NCI-H2029 treated with DMSO at 0.1 percent for 48 hours (cell line): ENCODE results near the gene GPR155.

Experiments
- DNase-seq: peaks from one replicate; lab custom pipeline; 2025; lab: John Stamatoyannopoulos, UW

GPR155 gene, protein sequence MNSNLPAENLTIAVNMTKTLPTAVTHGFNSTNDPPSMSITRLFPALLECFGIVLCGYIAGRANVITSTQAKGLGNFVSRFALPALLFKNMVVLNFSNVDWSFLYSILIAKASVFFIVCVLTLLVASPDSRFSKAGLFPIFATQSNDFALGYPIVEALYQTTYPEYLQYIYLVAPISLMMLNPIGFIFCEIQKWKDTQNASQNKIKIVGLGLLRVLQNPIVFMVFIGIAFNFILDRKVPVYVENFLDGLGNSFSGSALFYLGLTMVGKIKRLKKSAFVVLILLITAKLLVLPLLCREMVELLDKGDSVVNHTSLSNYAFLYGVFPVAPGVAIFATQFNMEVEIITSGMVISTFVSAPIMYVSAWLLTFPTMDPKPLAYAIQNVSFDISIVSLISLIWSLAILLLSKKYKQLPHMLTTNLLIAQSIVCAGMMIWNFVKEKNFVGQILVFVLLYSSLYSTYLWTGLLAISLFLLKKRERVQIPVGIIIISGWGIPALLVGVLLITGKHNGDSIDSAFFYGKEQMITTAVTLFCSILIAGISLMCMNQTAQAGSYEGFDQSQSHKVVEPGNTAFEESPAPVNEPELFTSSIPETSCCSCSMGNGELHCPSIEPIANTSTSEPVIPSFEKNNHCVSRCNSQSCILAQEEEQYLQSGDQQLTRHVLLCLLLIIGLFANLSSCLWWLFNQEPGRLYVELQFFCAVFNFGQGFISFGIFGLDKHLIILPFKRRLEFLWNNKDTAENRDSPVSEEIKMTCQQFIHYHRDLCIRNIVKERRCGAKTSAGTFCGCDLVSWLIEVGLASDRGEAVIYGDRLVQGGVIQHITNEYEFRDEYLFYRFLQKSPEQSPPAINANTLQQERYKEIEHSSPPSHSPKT

GRCh38 chr2:174486563-174487107, at the start of gene GPR155:
TSS of gene GPR155 (minus strand) at chr2:174487029. CDS start at chr2:174481956, 5,073 bp downstream.
- no peak for DNase-seq

DNA sequence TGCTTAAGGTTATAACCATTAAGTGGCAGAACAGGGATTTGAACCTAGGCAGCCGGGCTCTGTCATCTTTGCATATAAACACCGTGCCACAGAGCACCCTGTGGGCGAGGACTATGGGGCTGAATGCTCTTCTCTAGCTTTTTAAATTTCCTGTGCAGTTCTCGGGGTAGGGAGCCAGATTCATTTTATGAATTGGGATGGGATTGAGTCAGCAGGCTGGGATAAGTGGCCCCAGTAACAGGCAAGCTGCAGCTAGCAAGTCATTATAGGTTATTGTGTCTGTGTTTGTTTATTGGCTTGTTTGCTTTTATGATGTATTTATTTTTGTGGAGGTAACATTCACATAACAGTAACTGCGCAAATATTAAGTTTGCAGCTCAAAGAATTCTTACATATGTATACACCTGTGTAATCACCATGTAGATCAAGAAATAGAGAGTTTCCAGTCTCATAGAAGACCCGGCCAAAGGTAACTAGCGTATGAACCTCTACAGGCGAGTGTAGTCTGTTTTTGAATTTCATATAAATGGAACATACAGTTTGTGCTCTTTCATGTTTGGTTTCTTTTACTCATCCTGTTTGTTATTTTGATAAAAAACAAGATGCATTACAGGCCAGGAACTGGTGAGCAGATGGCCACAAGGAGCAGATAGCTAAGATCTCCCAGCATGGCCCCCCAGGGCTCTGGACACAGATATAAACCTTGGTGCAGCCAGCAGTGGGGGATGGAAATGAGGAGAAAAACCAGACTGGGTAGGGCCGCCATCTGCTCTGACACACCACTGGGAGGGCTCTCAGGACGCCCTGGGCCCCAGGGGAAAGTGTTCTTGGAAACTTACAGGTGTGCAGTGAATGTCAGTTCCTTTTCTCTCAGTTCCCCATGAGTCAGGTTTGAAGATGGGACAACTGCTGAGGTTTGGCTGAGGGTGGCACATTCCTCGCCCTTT, 49.2 kb upstream of the GPR155 start:
- DNase-seq, result peak; percentile 3

DNA sequence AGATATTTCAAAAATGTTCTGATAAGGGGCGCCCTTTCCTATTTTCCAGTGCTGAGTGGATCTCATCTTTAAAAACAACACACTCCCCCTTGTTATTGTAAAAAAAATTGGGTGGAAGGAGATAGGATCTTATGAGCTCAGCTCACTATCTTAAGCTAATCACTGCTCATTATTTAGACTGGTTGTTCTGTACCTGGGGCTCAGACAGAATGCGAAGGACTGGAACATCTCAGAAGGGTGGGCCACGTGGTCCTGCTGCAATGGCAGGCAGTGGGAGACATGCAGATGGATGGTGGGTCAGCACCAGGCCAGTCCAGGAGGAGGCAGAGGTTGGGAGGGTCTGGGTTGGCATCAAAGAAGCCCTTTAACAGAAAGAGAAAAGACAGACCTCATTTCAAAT, 48.3 kb upstream of the GPR155 start:
- DNase-seq, result no peak

DNA sequence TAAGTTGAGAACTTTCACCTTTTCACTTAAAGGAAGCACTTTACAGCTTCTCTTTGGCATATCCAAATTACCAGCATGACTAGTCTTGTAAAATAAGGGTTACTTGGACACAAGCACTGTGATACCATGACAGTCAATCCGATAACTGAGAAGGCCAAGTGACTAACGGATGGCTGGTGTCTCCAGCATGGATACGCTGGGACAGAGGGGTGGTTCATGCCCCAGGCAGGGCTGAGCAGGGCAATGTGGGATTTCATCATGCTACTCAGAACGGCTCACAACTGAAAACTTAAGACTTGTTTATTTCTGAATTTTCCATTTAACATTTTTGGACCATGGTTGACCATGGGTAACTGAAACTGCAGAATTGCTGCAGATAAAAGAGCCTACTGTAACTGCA, 43.1 kb upstream of the GPR155 start:
- DNase-seq, result no peak

DNA sequence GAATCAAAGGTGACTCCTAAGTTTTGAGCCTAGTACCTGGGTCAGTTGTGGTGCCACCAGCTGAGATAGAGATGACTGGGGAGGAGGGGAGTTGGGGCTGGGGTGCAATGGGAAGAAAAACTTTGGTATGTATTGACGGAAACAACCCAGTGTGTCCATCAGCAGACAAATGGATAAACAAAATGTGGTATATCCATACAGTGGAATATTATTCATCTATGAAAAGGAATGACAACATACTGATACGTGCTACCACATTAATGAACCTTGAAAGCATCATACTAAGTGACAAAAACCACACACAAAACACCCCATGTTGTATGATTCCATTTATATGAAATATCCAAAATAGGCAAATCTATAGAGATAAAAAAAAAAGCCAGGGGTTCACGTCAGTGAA, 41.1 kb upstream of the GPR155 start:
- no peak for DNase-seq

DNA sequence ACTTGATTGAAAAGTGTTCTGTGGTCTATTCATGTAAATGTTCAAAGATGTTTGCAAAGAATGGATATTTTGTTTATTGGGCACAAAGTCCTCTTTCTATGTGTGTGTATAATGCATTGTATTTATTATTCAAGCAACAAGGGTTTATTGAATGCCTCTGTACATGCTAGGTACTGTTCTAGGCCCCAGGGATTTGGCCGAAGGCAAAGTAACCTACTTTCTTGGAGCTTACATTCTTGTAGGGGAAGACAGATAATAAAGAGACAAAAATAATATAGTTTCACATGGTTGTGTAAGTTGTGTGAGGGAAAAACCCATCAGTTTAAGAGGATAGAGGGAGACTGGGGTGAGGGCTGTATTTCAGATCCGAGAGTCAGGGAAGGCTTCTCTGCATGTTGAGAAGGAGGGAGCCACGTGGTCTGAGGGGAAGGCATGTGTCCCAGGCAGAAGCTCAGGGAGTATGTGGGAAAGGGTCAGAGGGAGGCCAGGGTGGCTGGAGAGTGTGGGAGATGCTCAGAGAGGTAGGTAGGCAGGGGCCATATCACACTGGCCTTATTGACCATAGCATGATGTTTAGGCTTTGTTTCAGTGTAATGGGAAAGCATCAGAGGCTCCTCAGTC, 40.4 kb upstream of the GPR155 start:
- no peak for DNase-seq

DNA sequence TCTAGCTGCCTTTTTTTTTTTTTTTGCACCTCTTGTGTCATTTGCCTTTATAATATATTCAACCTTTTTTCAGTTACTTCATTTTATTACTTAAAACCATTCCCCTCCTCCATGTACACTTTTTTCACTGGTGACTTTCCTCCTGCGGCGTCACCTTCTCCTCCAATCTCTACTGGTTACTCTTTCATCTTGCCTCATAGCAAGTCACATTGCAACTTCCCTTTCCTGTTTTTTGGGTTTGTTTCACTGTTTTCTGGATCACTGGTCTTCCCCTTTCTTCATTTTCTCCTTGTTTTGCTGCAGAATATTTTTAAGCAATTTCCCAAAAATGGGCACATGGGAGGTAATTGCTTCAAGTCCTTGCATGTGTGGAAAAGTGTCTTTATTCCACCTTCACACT, 37.7 kb upstream of the GPR155 start:
- DNase-seq, result no peak

GRCh38 chr2:174522553-174522952, 35.7 kb upstream of the GPR155 start:
- no peak for DNase-seq

DNA sequence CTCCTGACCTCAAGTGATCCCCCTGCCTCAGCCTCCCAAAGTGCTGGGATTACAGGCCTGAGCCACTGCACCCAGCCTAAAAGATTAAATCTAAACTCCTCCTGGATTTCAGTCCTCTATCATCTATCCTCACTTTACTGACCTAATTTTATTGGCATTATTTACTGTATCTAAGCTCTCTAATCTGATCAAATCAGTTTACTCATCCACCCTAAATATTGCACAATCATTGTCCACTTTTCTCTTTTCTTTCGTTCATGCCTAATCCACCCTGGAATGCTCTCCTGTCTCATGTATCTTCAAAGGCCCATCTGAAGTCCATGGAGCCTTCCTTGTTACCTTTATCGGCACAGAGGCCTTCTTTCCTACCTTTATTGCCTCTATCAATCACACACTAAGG, 31.6 kb upstream of the GPR155 start:
- no peak for DNase-seq

DNA sequence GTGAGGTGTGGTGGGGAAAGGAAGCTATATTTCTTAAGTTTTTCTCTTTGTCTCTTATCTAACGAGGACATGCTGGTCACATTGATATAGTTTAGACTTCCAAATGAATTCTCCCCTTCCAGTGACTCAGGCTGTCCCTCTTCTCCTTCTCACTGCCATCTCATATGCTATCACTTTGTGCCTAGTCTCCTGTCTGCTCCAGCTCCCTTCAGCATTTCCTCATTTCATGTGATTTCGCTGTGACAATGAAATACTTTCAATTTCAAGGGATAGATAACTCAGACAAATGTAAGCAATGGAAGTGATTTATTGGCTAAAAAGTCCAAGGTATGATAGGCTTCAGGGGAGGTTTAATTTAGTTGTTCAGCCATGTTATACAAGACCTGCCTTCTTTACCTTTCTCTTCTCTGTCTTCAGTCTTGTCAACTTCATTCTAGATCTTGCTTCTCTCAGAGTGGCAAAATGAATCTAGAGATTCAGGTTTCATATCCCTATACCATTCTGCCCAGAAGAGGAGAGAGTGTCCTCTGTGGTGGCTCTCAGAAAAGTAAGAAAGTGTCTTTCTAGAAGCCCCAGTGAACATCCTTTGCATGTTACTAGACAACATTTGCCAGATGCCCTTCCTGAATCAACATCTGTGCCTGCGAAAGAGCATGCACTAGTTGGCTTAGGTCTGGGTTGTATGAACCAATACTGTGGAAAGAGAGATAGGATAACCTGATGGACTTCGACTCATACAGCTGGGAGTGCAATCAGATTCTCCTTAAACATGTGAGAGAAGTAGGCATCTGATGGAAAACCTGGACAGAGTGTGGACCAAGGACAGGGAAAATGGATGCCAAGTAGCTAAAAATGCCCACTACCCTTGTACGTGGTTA, 29.9 kb upstream of the GPR155 start:
- no peak for DNase-seq

- no peak for DNase-seq
These were observed 25.5 kb upstream of the GPR155 start for GRCh38 chr2:174512345-174512744.

GRCh38 chr2:174511580-174512260, 24.9 kb upstream of the GPR155 start:
- no peak for DNase-seq

GRCh38 chr2:174510583-174511189, 23.9 kb upstream of the GPR155 start:
- no peak for DNase-seq

GRCh38 chr2:174503161-174503809, 16.5 kb upstream of the GPR155 start:
- no peak for DNase-seq

- no peak for DNase-seq
These were observed 12.5 kb upstream of the GPR155 start for GRCh38 chr2:174499371-174499770.

- DNase-seq, result no peak
These were observed 8.7 kb upstream of the GPR155 start for GRCh38 chr2:174495365-174496012.

DNA sequence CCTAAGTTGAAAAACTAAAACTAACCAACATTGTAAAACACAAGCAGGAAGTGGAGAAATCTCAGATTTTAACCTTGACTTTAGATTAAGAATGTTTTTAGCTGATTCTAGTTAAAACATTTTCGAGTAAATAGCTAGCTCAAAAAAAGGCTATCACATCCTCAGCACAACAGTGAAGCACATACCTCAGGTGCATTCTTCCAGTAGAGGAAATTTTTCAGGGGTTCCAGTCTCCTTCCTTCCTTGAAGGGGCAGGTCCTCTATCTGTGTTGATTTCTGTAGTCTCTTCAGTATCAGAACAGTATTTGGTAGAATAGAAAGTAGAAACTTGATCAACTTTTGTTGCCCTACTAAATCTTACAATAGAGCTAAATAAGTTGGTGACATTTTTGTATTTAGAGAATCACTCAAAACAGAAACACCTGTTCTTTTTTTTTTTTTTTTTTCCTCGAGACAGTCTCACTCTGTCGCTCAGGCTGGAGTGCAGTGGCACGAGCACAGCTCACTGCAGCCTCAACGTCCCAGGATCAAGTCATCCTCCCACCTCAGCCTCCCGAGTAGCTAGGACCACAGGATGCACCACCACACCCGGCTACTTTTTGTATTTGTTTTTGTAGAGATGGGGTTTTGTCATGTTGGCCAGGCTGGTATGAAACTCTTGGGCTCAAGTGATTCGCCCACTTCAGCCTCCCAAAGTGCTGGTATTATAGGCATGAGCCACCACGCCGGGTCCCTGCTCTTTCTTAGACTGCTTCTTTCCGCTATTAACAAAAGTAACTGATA, 6.9 kb upstream of the GPR155 start:
- DNase-seq, result no peak
